ENCODE data around the gene SPEG. TPM values are rescaled to one million over a fixed set of nuclear protein-coding genes. Genes with fewer than 3 reads are reported as not detected.

Gene SPEG
- total RNA-seq, 3 donors from 2014 or later (not counting 1 experiment from before 2014, with no cell fraction given): 0.35 to 1.5 (median 1.2) TPM

DNA sequence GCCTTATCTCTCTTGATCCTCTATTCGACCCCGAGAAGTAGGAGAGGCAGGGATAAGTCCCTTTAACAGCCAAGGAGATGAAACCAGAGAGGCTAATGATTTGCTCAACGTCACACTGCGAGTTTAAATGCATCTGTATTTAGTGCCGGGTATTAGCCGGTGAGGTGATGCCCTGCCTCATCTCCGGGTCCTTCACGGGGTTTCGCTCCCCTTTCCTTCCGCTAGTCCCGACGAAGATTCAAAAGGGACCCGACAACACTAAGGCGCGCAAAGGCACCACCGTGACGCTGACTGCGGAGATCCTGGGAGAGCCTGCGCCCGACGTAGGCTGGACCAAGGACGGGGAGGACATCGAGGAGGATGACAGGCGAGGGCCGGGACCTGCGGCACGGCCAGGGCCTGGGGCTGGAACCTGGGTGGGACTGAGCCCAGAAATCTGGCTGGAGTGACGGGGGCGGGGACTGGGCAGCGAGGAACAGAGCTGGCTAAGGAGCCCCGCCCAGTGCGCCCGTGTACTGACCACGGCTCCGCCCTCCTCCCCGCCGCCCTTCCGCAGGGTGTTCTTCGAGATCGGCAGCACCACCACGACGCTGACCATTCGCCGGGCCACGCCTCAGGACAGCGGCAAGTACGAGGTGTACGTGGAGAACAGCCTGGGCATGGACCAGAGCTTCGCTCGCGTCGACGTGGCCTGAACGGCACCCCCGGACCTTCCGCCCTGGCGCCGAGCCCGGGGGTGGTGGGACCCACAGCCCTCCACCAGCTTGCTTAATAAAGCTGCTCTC is 63.0 kb downstream of the SPEG start:
- WGBS (ENCODE audit: insufficient coverage): 4% methylated on average over 59 of the region's 59 CpGs
- no peaks in the 10 kb centered on the region for H3K36me3 ChIP-seq (ENCODE audit: control insufficient read depth, insufficient read depth, low read length)
- TF ChIP-seq, protein P1, sequence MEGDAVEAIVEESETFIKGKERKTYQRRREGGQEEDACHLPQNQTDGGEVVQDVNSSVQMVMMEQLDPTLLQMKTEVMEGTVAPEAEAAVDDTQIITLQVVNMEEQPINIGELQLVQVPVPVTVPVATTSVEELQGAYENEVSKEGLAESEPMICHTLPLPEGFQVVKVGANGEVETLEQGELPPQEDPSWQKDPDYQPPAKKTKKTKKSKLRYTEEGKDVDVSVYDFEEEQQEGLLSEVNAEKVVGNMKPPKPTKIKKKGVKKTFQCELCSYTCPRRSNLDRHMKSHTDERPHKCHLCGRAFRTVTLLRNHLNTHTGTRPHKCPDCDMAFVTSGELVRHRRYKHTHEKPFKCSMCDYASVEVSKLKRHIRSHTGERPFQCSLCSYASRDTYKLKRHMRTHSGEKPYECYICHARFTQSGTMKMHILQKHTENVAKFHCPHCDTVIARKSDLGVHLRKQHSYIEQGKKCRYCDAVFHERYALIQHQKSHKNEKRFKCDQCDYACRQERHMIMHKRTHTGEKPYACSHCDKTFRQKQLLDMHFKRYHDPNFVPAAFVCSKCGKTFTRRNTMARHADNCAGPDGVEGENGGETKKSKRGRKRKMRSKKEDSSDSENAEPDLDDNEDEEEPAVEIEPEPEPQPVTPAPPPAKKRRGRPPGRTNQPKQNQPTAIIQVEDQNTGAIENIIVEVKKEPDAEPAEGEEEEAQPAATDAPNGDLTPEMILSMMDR (IDR thresholded peaks at IDR 0.05): no peak
- no peaks in the 10 kb centered on the region for H3K9me3 ChIP-seq (ENCODE audit: control insufficient read depth, insufficient read depth, low read length)
- Mint-ChIP-seq H3K9me3 (no peaks in the 10 kb centered on the region), H3K36me3 (no peaks in the 10 kb centered on the region), H3K4me1 (peaks cover 26 to 48% of the 10 kb centered on the region in 2 donors), H3K4me3 (peak overlapping the region; percentile 94), H3K27me3 (ENCODE audit: low read depth in 2 of 2) (peaks cover 14 to 30% of the 10 kb centered on the region in 2 donors), H3K27ac (peak overlapping the region; percentile 84 to 90)
- H3K4me1 ChIP-seq (ENCODE audit: control insufficient read depth, insufficient read depth, low read length): peaks cover 31% of the 10 kb centered on the region
- ATAC-seq (peak; percentile 37 to 68 (median 41)), DNase-seq (peak; percentile 27 to 44)
- intact Hi-C loops (cut with micrococcal nuclease): loop anchor here (5.0 kb wide), 1 partner anchor 35 kb away; no protein-coding TSS in a partner anchor
- peak overlapping the region; percentile 80 for H3K4me3 ChIP-seq (ENCODE audit: low read length)
- peak overlapping the region; percentile 59 for H3K27ac ChIP-seq (ENCODE audit: low read length)
- H3K27me3 ChIP-seq (ENCODE audit: control insufficient read depth, insufficient read depth, low read length): peaks cover 35% of the 10 kb centered on the region

DNA sequence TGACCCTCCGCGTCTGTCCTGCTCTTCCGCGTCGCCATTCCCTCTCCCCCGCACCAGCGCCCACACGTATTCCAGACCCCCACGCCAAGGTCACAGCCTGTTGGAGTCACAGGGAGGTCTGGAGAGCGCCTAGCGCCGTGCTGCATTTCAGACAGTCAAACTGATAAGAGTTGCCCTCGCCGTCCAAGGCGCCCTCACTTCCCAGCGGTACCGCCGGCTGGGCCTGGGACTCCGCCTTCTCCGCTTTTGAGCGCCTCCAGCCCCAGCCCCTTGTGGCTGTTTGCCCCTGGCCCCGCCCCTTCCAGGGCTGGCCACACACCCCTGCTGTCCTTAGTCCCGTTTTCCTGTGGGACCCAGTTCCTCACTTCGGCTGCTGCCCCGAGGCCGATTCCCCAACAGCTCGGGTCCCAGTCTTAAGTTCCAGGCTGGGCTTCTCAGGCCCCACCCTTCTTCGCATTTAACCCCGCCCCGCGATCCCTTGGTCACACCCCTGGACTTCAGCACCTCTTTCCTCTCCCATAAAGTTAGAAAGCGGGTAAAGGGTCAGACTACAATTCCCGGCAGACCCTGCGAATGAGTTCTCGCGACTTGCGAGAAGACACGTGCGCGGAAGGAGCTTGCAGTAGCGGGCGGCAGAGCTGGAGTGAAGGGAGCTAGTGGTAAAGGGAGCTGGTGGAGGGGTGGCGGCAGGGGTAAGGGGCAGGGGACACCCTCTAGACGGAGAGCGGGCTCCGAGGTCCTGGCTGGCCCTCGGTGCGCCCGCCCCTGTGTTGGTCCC is 63.8 kb downstream of the SPEG start, which contains the start of gene GMPPA:
Gene GMPPA (plus strand): TSS at position 612 of the 778 bp plus-strand sequence. CDS start 1,085 bp downstream, outside the sequence.
- TF ChIP-seq, protein P1 (IDR thresholded peaks at IDR 0.05): no peak
- DNase-seq: peak; percentile 73 to 95
- Mint-ChIP-seq H3K36me3 (no peaks in the 10 kb centered on the region), H3K4me3 (peak within 1 kb of the TSS; percentile 94), H3K27me3 (ENCODE audit: low read depth in 2 of 2) (peaks cover 7 to 22% of the 10 kb centered on the region in 2 donors), H3K4me1 (peaks cover 26 to 48% of the 10 kb centered on the region in 2 donors), H3K9me3 (no peaks in the 10 kb centered on the region), H3K27ac (peak within 1 kb of the TSS; percentile 84 to 90)
- ATAC-seq: peak; percentile 88 to 92 (median 90)
- Histone ChIP-seq H3K4me1 (ENCODE audit: control insufficient read depth, insufficient read depth, low read length) (peaks cover 31% of the 10 kb centered on the region), H3K9me3 (ENCODE audit: control insufficient read depth, insufficient read depth, low read length) (no peaks in the 10 kb centered on the region), H3K27me3 (ENCODE audit: control insufficient read depth, insufficient read depth, low read length) (peaks cover 35% of the 10 kb centered on the region), H3K36me3 (ENCODE audit: control insufficient read depth, insufficient read depth, low read length) (no peaks in the 10 kb centered on the region), H3K4me3 (ENCODE audit: low read length) (peak within 1 kb of the TSS; percentile 80), H3K27ac (ENCODE audit: low read length) (peak within 1 kb of the TSS; percentile 59)
- WGBS (ENCODE audit: insufficient coverage): under 1% methylated on average over 49 of the region's 49 CpGs
- intact Hi-C loops (cut with micrococcal nuclease): loop anchor here (5.0 kb wide), 1 partner anchor 34 kb away; no protein-coding TSS in a partner anchor

DNA sequence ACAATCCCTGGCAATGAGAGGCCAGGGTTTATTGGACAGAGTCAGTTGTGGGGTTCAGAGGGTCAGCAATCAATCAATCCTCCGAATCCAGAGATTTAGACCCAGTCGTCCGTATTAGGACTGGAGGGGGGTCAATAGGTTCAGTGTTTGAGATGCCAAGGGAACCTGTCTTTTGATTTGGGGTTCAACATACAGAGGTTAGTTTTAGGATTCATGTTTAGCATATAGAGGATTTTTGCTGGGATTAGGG is 64.3 kb downstream of the SPEG start:
- DNase-seq (no peak), ATAC-seq (no peak)
- no peaks in the 10 kb centered on the region for H3K9me3 ChIP-seq (ENCODE audit: control insufficient read depth, insufficient read depth, low read length)
- H3K9me3 Mint-ChIP-seq: no peaks in the 10 kb centered on the region
- H3K4me1 ChIP-seq (ENCODE audit: control insufficient read depth, insufficient read depth, low read length): peaks cover 31% of the 10 kb centered on the region
- H3K27ac ChIP-seq (ENCODE audit: low read length): peak overlapping the region; percentile 59
- H3K4me1 Mint-ChIP-seq: peaks cover 26 to 48% of the 10 kb centered on the region in 2 donors
- H3K36me3 Mint-ChIP-seq: no peaks in the 10 kb centered on the region
- intact Hi-C loops (cut with micrococcal nuclease): loop anchor here (5.0 kb wide), 1 partner anchor 33 kb away; no protein-coding TSS in a partner anchor
- 0% methylated on average over 3 of the region's 3 CpGs for WGBS (ENCODE audit: insufficient coverage)
- TF ChIP-seq, protein P1 (IDR thresholded peaks at IDR 0.05): no peak
- H3K27ac Mint-ChIP-seq: peak overlapping the region; percentile 84 to 90
- H3K4me3 ChIP-seq (ENCODE audit: low read length): peak overlapping the region; percentile 80
- peaks cover 34% of the 10 kb centered on the region for H3K27me3 ChIP-seq (ENCODE audit: control insufficient read depth, insufficient read depth, low read length)
- H3K27me3 Mint-ChIP-seq (ENCODE audit: low read depth in 2 of 2): peaks cover 7 to 19% of the 10 kb centered on the region in 2 donors
- H3K4me3 Mint-ChIP-seq: peak overlapping the region; percentile 94
- peaks cover 3% of the 10 kb centered on the region for H3K36me3 ChIP-seq (ENCODE audit: control insufficient read depth, insufficient read depth, low read length)
